HG03097 (cell line): Measurements from ENCODE around the gene SPSB1.

ENCODE experiments used
- ATAC-seq: cut with Tn5 transposase; IDR thresholded peaks from one replicate; pipeline ENCODE4 v1.9.1; 2021; ENCODE audit not compliant: unreplicated experiment, low FRiP score

The SPSB1 gene

DNA sequence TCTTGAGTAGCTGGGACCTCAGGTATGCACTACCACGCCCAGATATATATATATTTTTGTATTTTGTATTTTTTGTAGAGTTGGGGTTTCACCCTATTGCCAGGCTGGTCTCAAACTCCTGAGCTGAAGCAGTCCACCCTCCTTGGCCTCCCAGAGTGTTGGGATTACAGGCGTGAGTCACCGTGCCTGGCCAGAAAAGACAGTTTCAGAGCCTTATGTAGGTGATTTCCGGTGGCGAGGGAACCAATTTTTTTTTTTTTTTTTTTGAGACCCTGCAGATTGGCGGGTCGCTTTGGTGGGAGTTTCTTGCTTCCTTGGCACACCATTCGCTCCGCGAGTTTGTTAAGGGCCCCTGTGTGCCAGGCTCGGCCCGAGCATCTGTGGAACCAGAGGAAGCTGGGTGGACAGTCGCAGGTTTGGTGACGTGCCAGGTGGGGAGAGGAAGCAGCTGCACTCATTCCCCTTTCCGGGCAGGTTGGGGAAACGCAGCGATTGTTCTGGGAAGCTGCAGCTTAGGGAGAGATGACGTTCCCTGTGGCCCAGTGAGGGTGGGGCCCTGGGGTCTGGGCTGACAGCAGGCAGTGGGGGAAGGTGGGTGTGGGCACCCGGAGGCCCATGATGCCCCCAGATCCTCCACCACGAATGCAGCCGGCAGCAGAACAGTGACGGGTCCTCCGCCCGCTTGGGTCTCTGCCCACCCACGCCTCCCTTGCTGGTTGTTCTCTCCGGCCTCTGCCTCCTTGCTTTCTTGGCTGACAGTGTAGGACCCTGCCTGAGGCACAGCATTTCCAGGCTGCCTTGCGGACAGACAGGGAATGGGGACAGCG is 25.1 kb downstream of the SPSB1 start:
- no peak for ATAC-seq

DNA sequence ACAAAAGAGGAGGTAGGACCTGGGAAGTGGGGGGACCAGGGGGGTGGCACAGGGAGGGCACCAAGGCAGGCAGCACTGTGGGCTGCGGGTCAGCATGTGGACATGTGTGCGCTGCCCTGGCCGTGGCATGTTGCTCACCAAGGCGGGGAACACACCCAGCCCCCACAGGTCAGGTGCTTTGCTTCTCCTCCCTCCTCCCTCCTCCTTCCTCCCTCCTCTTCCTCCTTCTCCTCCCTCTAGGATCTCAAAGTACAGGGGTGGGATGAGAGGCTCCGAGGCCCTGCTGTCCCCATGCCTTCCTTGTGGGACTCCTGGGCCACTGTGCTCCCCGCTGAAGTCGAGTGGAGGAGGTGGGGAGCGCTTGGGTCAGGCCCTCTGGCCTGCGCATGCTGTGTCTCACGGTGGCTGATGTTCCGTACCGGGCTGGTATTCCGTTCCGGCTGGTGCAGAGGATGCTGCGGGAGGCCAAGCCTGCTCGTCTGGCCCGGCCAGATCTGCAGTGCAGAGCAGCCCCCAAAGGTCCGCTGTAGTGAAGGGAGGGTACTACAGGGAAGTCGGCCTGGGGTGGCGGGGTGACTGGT is 26.6 kb downstream of the SPSB1 start:
- ATAC-seq = no peak

DNA sequence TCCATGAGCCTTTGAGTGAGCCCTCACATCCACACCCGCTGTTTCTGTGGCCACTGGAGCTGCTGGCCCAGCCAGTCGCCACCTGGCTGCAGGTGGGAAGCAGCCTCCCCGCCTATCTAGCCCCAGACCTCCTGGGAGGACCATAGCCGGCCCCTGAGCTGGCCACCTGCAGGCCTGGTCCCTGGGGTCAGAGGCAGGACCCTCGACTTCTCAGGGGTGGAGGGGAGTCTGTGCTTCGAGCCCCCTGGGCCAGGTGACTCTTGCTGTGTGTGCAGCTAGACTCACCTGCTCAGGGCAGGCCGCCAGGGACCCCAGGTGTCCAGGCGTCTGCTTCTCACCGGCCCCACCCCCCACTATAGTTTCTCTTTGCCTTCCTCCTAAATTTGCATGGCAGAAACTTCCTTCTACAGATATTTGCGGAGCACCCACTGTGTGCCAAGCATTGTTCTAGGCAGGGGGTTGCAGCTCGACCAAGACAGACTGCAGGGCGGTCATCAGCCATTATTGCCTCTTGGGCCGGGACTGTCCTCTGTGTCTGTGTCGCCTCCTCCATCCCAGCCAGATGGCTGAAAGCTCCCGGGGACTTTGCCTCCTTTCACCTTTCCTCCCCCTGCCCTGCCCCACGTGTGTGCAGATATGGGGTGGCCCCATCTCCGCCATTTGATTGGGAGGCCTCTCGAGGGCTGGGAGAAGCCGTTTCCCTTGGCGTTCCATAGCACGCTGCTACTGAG is 27.3 kb downstream of the SPSB1 start:
- ATAC-seq = no peak

DNA sequence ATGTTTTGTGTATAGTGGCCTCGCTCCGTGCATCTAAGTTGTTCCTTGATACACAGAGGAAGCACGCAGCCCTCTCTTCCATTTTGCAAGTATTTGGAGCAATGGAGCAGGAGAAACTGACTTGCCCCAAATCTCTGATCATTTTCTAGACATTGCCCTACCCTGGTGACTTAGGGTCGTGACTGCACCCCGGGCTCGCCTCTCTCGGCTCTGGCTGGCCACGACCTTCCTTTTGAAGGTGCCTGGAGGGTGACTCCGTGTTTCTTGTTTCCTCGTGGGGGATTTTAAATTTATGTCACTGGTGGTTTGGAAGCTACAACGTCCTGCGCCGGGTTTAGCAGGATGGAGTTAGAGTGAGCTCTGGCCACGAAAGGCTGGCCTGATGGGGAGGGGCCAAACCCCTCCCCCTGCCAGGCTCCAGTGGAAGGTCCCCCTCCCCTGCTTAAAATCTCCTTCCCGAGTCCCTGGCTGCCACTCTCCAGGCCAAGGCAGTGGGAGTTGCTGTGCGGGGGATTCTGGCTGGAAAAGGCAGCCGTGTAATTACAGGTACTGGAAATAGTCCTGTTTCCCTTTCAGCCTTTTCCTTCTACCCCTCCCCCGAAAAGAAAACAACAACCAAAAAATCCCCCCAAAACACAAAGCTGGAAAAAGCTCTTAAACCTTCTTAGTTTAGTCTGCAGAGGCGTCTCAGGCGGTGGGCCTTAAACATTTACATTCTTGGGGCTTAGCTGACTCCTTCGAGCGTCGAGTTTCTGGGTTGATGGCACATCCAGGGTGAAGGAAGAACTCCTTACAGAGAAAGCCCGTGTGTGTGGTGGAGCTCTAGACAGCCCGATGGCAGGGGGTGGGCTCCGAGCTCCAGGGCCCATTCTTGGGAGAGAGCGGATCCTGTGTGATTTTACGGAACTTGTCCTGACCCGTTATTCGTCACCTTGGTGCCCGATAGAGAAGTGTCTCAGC is 28.1 kb downstream of the SPSB1 start:
- ATAC-seq = no peak

DNA sequence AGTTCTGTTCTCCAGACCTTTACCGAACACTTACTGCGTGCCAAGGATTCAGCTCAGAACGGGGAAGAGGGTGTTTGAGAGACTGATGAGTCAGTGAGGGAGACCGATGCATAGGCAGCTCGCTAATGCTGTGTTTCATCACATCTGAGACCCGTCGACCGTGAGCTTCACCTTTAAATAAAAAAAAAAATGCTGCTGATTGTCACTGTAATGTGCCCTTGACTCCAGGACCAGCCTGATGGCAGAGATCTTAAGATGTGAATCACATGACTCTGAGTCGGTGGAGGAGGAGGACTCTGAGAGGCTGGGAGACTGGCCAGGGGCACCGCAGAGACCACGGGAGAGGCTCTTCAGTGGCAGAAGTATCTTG is 28.8 kb downstream of the SPSB1 start:
- no peak for ATAC-seq

DNA sequence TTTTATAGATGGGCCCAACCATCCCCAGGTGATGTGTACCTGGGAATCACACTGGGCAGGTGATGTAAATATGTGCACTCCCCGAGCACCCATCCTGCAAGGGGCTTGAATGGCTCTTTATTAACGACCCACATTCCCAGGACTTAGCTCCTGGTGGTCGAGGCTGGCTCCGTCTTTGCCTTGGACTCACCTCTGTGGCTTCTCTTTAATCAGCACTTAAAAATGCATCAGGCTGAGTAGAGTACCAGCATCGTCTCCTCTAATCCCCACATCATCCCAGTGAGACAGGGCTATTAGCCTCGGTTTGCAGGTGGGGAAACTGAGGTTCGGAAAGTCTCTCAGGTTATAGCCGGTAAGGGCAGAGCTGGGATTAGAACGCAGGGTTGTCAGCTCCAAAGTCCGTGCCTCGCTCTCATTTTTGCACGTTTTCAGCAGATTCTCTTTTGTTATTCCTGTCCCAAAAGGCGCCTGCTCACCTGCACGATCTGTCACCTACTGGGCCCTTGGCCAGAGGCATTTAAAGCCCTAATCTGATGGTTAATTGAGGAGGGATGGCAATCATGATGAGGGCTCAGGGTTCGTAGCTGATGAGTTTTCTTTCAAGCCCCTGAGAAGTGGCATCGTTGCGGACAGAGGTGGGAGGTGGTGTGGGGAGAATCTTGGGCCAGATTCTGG is 29.4 kb downstream of the SPSB1 start:
- ATAC-seq = no peak

DNA sequence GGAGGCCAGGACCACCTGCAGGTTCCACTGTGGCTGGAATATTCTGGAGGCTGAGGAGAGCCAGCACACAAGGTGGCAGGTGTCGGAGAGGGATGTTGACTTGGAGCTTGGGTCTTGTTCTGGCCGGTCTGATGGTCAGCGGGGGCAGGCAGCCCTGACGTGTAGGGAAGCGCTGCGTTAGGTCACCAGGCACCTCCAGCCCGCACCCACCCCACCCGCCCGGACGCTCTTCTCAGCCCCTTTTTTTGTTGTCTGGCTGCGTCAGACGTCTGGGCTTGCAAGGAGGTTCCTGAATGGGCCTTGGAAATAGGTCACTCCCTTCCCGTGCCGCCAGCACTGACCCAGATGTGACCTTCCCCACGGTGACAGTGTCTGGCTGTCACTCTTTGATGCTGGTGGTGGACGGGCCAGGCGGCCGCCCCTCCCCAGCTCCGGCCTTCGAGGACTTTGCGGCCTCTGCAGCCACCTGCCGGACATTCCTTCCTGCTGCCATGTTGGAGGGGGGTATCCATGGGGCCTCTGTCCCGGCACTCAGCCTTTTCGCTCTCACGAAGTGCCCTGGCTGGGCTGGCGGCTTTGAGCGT is 30.1 kb downstream of the SPSB1 start:
- ATAC-seq = no peak

DNA sequence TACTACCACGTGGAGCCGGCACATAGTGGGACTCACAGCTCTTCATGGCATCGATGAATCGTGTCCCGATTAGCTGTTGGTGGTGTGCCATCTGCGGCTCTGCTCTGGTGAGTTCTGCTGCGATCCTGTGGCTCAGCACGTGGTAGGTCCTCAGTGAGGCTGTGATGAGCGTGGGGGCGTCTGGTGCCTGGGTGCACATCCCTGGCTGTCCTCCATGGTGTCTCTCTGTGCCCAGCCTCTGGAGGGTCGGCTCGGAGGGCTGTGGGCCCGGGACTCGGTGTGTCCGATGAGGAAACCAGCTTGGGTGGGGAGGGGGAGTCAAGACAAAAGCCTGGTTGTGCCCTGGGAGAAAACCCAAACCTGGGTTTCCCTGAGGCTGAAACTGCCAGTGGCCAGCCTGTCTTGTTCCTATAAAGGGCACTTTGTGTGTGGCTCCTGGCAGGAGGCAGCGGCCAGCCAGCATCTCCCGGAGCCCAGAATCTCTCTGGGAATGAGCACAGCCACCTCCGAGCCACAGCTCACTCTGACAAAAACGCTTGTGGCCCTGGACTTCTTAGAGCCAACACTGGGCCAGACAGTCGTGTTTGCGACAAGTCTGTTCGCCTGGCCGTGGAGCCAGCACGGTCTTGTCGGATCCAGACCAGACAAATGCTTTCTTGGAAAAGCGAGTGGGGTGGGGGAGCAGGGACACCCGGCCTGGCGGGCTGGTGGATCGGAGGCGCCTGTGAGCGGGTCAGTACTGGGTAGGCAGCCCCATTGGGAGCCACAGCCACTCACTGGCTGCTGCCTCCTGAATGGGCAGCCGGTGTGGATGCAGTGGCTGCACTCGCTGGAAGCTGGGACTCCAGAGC is 31.8 kb downstream of the SPSB1 start:
- no peak for ATAC-seq

DNA sequence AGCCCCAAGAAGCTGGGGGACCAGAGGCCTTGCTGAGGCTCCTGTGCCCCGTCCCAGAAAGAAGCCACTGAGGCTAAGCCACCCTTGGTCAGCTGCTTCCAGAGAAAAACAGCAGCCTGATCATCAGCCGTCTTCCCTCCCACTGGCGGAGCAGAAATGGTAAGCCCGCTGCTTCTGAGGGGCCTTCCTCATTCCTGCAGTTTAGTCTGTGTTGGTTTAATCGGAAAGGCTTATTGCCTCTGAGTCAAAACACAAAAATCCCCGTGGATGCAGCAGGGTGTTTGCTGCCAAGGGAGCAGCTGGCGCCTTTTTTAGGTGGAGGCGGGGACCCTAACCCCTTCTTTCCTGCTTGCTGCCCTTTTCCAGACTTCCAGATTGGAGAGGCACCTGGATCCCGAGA is 33.9 kb downstream of the SPSB1 start:
- no peak for ATAC-seq

DNA sequence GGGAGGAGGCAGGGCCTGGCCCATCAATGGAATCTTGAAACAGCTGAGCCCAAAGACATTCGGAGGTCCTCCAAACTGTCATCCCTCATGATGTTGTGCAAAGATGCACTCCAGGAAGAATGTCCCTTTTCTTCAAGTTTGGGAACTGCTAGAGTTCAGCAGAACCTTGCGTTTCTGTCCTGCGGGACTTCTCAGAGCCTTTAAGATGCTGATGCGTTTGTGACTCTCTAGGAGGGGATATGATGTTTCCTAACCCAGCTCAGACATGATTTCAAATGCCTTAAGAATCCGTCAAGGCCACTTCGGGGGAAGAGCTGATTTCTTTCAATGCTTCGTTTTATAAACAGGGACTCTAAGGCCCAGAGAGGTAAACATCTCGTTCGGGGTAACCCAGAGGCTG is 35.5 kb downstream of the SPSB1 start:
- no peak for ATAC-seq

DNA sequence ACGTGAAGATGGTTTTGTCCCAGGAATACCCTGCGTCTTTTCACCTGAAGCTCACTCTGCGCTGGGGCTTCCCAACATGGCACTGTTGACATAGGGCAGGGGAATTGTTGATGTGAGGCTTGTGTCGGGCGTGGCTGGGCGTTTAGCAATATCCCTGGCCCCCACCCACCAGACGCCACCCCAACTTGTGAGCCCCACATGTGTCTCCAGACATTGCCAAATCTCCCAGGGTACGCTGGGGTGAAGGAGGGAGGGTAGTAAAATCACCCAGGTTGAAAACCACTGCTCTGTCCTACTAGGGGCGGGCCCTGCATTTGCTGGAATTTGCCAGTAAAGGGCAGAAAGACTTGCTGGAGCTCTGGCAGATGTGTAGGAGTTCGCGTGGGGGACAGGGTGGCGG is 36.0 kb downstream of the SPSB1 start:
- no peak for ATAC-seq

DNA sequence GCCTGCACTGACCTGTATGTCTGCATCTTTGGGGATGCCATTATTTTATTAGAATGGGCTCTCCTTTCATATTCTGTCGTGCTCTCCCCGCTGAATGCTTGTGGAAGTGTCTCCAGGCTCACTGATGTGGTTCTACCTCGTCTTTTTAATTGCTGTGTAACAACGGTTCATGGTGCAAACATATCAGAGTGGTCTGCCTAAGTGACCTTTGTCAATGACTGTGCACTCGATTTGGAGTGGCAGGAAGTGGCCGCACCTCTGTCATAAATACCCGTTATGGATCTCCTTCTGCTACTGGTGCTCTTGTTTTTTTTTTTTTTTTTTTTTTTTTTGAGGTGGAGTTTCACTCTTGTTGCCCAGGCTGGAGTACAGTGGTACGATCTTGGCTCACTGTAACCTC is 38.3 kb downstream of the SPSB1 start:
- no peak for ATAC-seq

DNA sequence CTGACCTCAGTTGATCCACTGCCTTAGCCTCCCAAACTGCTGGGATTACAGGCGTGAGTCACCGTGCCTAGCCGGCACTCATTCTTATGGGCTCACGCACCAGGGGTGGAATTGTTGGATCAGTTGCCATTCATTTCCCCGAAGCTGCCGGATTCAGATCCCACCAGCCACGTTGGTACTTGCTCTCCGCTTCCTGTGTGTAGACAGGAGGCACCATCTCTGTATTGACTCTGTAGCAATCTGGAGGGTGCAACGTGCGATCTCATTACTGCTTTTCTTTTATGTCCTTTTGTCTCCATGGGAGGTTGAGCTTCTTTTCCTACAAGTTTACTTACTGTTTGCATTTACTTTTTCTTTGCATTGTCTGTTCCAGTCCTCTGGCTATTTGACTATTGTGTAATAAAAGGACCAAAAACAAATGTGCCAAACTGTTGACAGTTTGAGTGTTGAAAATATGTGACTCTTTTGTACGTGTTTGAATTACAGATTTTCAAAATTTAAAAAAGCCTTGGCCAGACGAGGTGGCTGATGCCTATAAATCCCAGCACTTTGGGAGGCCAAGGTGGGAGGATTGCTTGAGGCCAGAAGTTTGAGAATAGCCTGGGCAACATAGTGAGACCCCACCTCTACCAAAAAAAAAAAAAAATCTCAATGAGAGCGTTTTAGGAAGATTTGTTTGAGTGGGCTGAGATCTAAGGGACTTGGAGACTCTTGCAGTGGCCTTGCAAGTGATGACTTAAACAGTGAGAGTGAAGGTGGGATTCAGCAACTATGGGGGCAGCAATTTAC is 39.1 kb downstream of the SPSB1 start:
- no peak for ATAC-seq

DNA sequence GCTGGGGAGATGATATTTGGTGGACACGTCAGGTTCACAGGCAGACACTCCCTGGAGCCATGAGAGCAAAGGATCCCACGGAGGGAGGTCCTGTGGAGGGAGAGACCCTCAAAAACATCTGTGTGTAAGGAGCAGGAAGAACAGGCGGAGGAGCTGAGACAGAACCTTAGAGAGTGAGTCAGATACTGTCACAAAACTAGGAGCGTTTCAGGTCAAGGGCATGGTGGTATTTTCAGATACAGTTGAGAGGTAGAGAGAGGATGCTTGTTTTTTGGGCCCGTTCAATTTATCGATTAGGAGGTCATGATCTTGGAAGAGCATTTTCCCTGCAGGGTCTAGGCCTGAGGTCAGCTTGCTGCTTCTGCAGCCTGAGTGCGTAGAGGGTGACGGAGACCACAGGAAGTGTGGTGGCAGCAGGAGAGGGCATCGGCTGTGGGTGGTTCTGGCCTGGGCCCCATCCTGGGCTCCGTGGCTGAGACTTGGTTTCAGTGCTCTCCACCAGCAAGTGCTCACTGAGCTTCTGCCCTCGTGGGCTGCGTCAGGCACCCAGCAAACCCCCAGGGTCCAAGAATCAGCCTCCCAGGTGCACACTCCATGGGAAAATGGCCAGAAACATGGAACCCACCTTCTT is 39.9 kb downstream of the SPSB1 start:
- no peak for ATAC-seq

DNA sequence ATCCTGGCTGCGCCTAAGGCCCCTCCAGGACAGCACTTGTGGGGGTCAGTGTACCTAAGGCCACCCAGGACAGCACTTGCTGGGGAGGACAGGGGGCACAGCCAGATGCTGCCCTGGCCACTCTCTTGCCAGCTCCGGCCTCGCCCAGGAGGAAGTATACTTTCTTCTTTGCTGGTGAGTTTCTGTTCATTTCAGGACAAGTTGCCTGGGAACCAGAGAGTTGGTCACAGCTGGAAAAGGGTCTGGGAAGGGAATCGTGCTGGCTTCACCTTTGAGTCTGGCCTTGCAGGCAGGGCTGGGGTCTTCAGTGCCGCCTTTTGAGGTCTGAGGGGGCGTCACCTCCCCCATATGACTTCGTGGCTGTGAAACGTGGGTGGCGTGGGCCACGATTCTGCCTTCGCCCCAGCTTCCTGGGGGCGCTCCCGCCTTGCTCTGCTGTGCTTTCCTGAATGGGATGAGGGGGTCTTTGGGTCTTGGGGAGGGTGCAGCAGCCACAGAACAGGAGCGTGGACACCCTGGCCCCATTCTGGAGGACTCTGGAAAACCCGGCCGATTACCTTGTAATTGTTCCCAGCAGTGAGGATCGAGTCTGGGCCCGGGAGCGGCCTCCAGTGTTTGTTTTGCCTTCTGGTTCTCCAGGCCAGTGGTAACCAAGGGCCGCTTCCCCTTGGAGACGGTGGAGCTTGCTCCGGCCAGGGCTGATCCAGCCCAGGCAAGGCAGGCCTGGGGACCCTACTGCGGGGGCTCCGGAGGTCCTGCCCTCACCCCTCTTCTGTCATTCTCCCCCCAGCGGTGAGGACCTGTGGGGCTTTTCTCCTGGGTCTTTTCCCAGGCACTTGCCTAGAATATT is 45.9 kb downstream of the SPSB1 start:
- no peak for ATAC-seq

DNA sequence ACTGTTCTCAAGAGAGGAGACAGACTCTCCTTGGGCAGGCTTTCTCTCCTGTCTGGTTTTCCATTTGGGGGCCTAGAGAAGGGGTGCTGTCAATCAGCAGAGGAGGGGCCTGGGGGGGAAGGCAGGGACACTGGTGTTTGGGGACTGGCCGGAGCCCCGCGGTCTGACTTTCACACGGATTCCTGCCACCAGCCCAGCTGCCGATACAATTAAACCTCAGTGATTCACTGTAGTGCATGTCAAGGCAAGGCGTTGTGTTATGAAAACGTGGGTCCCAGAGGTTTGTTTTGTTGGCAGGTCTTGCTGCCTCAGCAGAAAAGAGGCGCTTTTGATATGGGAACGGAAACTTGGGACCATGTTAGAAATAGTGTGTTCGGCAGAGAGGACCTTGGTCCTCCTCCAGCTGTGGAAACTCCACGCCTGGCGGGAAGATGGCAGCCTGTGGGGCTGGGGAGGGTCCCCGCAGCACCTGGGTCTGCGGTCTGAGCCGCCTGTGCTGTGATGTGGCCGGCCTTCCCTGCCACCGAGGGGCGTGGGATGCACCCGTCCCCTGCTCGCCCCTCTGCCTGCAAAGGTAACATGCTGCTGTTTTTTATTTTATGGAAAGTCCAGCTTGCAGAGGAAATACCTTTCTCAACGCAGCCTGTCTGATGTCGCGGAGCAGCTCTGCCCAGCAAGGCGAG is 47.6 kb downstream of the SPSB1 start:
- ATAC-seq = no peak
